ENCODE results near the gene SIM1.

Gene SIM1

GRCh38 chr6:100472674-100473073, 8.0 kb upstream of the SIM1 start:
- DNase-seq (ENCODE audit: low read depth in 2 of 2): no peak

GRCh38 chr6:100470422-100471120, 5.8 kb upstream of the SIM1 start:
- no peak for DNase-seq (ENCODE audit: low read depth in 2 of 2)

- DNase-seq (ENCODE audit: low read depth in 2 of 2): no peak
Measured at GRCh38 chr6:100469101-100469859, 4.6 kb upstream of the SIM1 start.

- DNase-seq (ENCODE audit: low read depth in 2 of 2): no peak
Measured at GRCh38 chr6:100468016-100468622, 3.4 kb upstream of the SIM1 start.

- DNase-seq (ENCODE audit: low read depth in 2 of 2): no peak
Measured at GRCh38 chr6:100467129-100468015, 2.7 kb upstream of the SIM1 start.

GRCh38 chr6:100466410-100467128, 1.8 kb upstream of the SIM1 start:
- DNase-seq (ENCODE audit: low read depth in 2 of 2): no peak

- DNase-seq (ENCODE audit: low read depth in 2 of 2): no peak
Measured at GRCh38 chr6:100465701-100466409, 1.1 kb upstream of the SIM1 start.

GRCh38 chr6:100464162-100464851, 414 bp downstream of the SIM1 start:
- no peak for DNase-seq (ENCODE audit: low read depth in 2 of 2)

- DNase-seq (ENCODE audit: low read depth in 2 of 2): no peak
Measured at GRCh38 chr6:100463630-100464161, 1.0 kb downstream of the SIM1 start.

- no peak for DNase-seq (ENCODE audit: low read depth in 2 of 2)
Measured at GRCh38 chr6:100462706-100463629, 1.8 kb downstream of the SIM1 start.

GRCh38 chr6:100461917-100462705, 2.6 kb downstream of the SIM1 start:
- DNase-seq (ENCODE audit: low read depth in 2 of 2): no peak

- DNase-seq (ENCODE audit: low read depth in 2 of 2): no peak
Measured at GRCh38 chr6:100461278-100461916, 3.3 kb downstream of the SIM1 start.

GRCh38 chr6:100460650-100461204, 4.0 kb downstream of the SIM1 start:
- no peak for DNase-seq (ENCODE audit: low read depth in 2 of 2)

GRCh38 chr6:100459592-100460184, 5.0 kb downstream of the SIM1 start:
- no peak for DNase-seq (ENCODE audit: low read depth in 2 of 2)

- DNase-seq (ENCODE audit: low read depth in 2 of 2): no peak
Measured at GRCh38 chr6:100458841-100459591, 5.7 kb downstream of the SIM1 start.
